Stimulated activated naive CD4-positive, alpha-beta T cell treated with Interleukin-2 at 50 U/mL for 16 hours (primary cell): ENCODE measurements around the gene ZBTB7C.

Experiments used
- DNase-seq: peaks from one replicate; lab custom pipeline; 2025; lab: John Stamatoyannopoulos, UW

Gene ZBTB7C

GRCh38 chr18:48058486-48058885, 350.7 kb downstream of the ZBTB7C start:
- DNase-seq, result no peak

GRCh38 chr18:48057018-48057417, 352.2 kb downstream of the ZBTB7C start:
- DNase-seq, result no peak

GRCh38 chr18:48055351-48055750, 353.8 kb downstream of the ZBTB7C start:
- no peak for DNase-seq

- DNase-seq, result no peak
These were observed 355.0 kb downstream of the ZBTB7C start for GRCh38 chr18:48053881-48054816.

- DNase-seq, result no peak
These were observed 356.3 kb downstream of the ZBTB7C start for GRCh38 chr18:48052842-48053241.

GRCh38 chr18:48051945-48052840, 357.0 kb downstream of the ZBTB7C start:
- DNase-seq, result no peak

- no peak for DNase-seq
These were observed 359.0 kb downstream of the ZBTB7C start for GRCh38 chr18:48050176-48050575.

- no peak for DNase-seq
These were observed 359.4 kb downstream of the ZBTB7C start for GRCh38 chr18:48049757-48050156.

GRCh38 chr18:48048251-48048650, 360.9 kb downstream of the ZBTB7C start:
- DNase-seq, result no peak

- DNase-seq, result no peak
These were observed 362.3 kb downstream of the ZBTB7C start for GRCh38 chr18:48046843-48047242.

- no peak for DNase-seq
These were observed 363.4 kb downstream of the ZBTB7C start for GRCh38 chr18:48045744-48046143.

- DNase-seq, result no peak
These were observed 364.2 kb downstream of the ZBTB7C start for GRCh38 chr18:48044944-48045343.

- no peak for DNase-seq
These were observed 366.0 kb downstream of the ZBTB7C start for GRCh38 chr18:48043166-48043565.

GRCh38 chr18:48042431-48042830, 366.8 kb downstream of the ZBTB7C start:
- DNase-seq, result no peak

GRCh38 chr18:48040457-48041110, 368.6 kb downstream of the ZBTB7C start:
- DNase-seq, result no peak

- no peak for DNase-seq
These were observed 369.4 kb downstream of the ZBTB7C start for GRCh38 chr18:48039769-48040215.

- DNase-seq, result no peak
These were observed 370.5 kb downstream of the ZBTB7C start for GRCh38 chr18:48038636-48039035.

GRCh38 chr18:48037481-48038271, 371.5 kb downstream of the ZBTB7C start:
- no peak for DNase-seq

GRCh38 chr18:48036641-48037421, 372.4 kb downstream of the ZBTB7C start:
- DNase-seq, result no peak

GRCh38 chr18:48036226-48036625, 373.0 kb downstream of the ZBTB7C start:
- no peak for DNase-seq

GRCh38 chr18:48035556-48035860, 373.7 kb downstream of the ZBTB7C start:
- no peak for DNase-seq
